Heart left ventricle (tissue), 16 donors: ENCODE measurements around the gene MOXD1. TPM values are rescaled to one million over a fixed set of nuclear protein-coding genes. Genes with fewer than 3 reads are reported as not detected.
"Not testable (repeated sequence)": the region's sequence is repeated elsewhere in the genome, so short reads cannot be mapped to it uniquely, and the experiment has no call there.

Source experiments
- ATAC-seq, 4 donors: fragments of 200-7000 bp; cut with Tn5 transposase; one replicate each; pipeline ENCODE4 v1.9.1; 2020 to 2022; ENCODE audit warnings: moderate library complexity in 4 of 4, mild to moderate bottlenecking in 3 of 4, moderate number of reproducible peaks in 1 of 4
- DNase-seq, 5 donors: peaks; one replicate each; pipeline ENCODE4 v3.0.0-alpha.2; 2020
- H3K27ac ChIP-seq, 12 donors: fragments of 200-600 bp; sonication (generic) in 4 of 12; one replicate each; pipeline versions ENCODE4 v1.5.0 to v1.8.0; 2016 to 2022; ENCODE audit warnings: mild to moderate bottlenecking in 2 of 12
- H3K27me3 ChIP-seq, 9 donors: fragments of 200-600 bp; sonication (generic) in 2 of 9; one replicate each; pipeline versions ENCODE4 v1.5.1 to v1.8.0; 2016 to 2022; ENCODE audit warnings: mild to moderate bottlenecking in 3 of 9
- H3K36me3 ChIP-seq, 9 donors: fragments of 200-600 bp; sonication (generic) in 2 of 9; one replicate each; pipeline versions ENCODE4 v1.5.0 to v1.8.0; 2018 to 2022; ENCODE audit warnings: mild to moderate bottlenecking in 2 of 9
- H3K4me1 ChIP-seq, 12 donors: fragments of 200-600 bp; sonication (generic) in 4 of 12; one replicate each; pipeline versions ENCODE4 v1.5.0 to v1.8.0; 2016 to 2022; ENCODE audit warnings: mild to moderate bottlenecking in 3 of 12
- H3K4me3 ChIP-seq, 12 donors: fragments of 200-600 bp; sonication (generic) in 4 of 12; one replicate each; pipeline versions ENCODE4 v1.5.0 to v1.8.0; 2017 to 2022; ENCODE audit warnings: mild to moderate bottlenecking in 9 of 12, moderate library complexity in 4 of 12
- H3K9me3 ChIP-seq, 12 donors: fragments of 200-600 bp; sonication (generic) in 4 of 12; one replicate each; pipeline versions ENCODE4 v1.5.0 to v1.8.0; 2016 to 2022; ENCODE audit warnings: mild to moderate bottlenecking in 1 of 12
- CTCF ChIP-seq, 12 donors: fragments of 200-600 bp; sonication (generic) in 4 of 12; IDR thresholded peaks; one replicate each; pipeline versions ENCODE4 v1.5.0 to v1.8.0; 2018 to 2022; ENCODE audit warnings: antibody characterized with exemption in 12 of 12, mild to moderate bottlenecking in 5 of 12
- POLR2A ChIP-seq, 2 donors: fragments of 450-650 bp; IDR thresholded peaks; one replicate each; pipeline ENCODE4 v1.6.1; 2017; ENCODE audit warnings: antibody characterized with exemption in 2 of 2, mild to moderate bottlenecking in 2 of 2, moderate library complexity in 2 of 2
- WGBS, 4 donors: extraction: QIAGEN DNeasy Blood & Tissue Kit in 2 of 4; methylation state at CpG; one replicate each; pipeline versions ENCODE4 v1.1.5 to v1.1.7; 2013 to 2018; 5-methylcytosine and 5-hydroxymethylcytosine counted together
- intact Hi-C, 10 donors: fragments of 100-400 bp; cut with DNase I; formaldehyde crosslinking; loops; one replicate each; pipeline versions ENCODE4 v1.11.1 to v1.14.2; 2022
- polyA plus RNA-seq, 2 donors: library from polyadenylated mRNA; stranded (reverse); fragments of 200-250 nt; gene quantifications; one replicate each; pipeline ENCODE4 v1.2.3, GENCODE V29; 2013
- total RNA-seq, 9 donors: library from RNA; depleted of rRNA in 2 of 9; stranded (reverse); fragments of >200 nt in 2 of 9; fragmentation: NEBNext Ultra II Directional in 3 of 9; extraction: Animal tissue kit (Norgen Biotek cat#: 25700) in 3 of 9; gene quantifications; one replicate each; pipeline versions ENCODE4 v1.1.0 to v1.2.4, GENCODE V29; 2016 to 2023
- donor health status: ischemic (EF 13 %, LVEDD 7.1; RV severe dilation, severe dysfunction).
- donor health status: healthy with polysubstance abuse.
- donor health status: DM: no; HTN: yes; CAD: no.
- donor health status: DM: no; HTN: no; CAD: no.
- donor health status: ischemic (EF 25% LVEDD 6.9; RV normal size, moderate dysfunction).
- donor health status: ischemic (EF 25% LVEDD 5.7; RV mildly dilated, moderate dysfunction).
- donor health status: healthy.
- donor health status: DM: yes; HTN: yes; CAD: no.
- donor health status: ischemic (EF 35%, LVEDD 5.7; RV mildly dilated, moderate dysfunction).
- donor health status: nonischemic (EF 11% LVEDD 7.7; RV severe dilation, severe dysfunction).
- donor health status: DM: yes; HTN: yes; CAD: no.
- donor health status: PGD.
- donor health status: ischemic (EF 29% LVEDD 5.4; RV normal size, mild dysfunction).
- donor health status: nonischemic (EF 23%, LVEDD 6.1; RV moderate dilation, normal function).

Gene MOXD1
- total and polyA plus RNA-seq, 11 donors = 0.69 to 10.5 (median 3.0) TPM

GRCh38 chr6:132357120-132357519 lies 44.2 kb downstream of the MOXD1 start:
- no peaks in the 10 kb centered on the region for H3K36me3 ChIP-seq
- intact Hi-C loops = no loop called here
- H3K4me1 ChIP-seq = peaks cover 0 to 10% (median 0%) of the 10 kb centered on the region in 12 donors
- H3K27ac ChIP-seq = no peak overlapping the region
- H3K9me3 ChIP-seq = no peaks in the 10 kb centered on the region
- DNase-seq = no peak
- TF ChIP-seq POLR2A (IDR thresholded peaks at IDR 0.05) = no peak
- TF ChIP-seq CTCF (IDR thresholded peaks at IDR 0.05) = no peak
- ATAC-seq = no peak
- no peaks in the 10 kb centered on the region for H3K27me3 ChIP-seq
- H3K4me3 ChIP-seq = no peak overlapping the region

- TF ChIP-seq CTCF (IDR thresholded peaks at IDR 0.05) = no peak
- TF ChIP-seq POLR2A (IDR thresholded peaks at IDR 0.05) = no peak
- 72 to 82% (median 80%) methylated on average over 6 to 7 of the region's 7 CpGs for WGBS, 4 donors
- Histone ChIP-seq H3K36me3 (no peaks in the 10 kb centered on the region), H3K4me1 (peaks cover 0 to 10% (median 0%) of the 10 kb centered on the region in 12 donors), H3K9me3 (no peaks in the 10 kb centered on the region), H3K27ac (no peak overlapping the region), H3K4me3 (no peak overlapping the region), H3K27me3 (no peaks in the 10 kb centered on the region)
- DNase-seq = peak in 1 of 5 donors; percentile 28
- no peak for ATAC-seq
- intact Hi-C loops = no loop called here
Observed at GRCh38 chr6:132354517-132355167, 46.6 kb downstream of the MOXD1 start.

GRCh38 chr6:132351986-132352385 lies 49.3 kb downstream of the MOXD1 start:
- intact Hi-C loops, H3K4me1 ChIP-seq, H3K27me3 ChIP-seq, H3K4me3 ChIP-seq, ATAC-seq, H3K36me3 ChIP-seq, H3K27ac ChIP-seq, H3K9me3 ChIP-seq, DNase-seq: not testable (repeated sequence)
- WGBS, 4 donors = 84 to 91% (median 86%) methylated on average over 3 of the region's 3 CpGs

- 69 to 83% (median 78%) methylated on average over 1 of the region's 1 CpG for WGBS, 4 donors
- Histone ChIP-seq H3K4me1 (no peaks in the 10 kb centered on the region), H3K27me3 (no peaks in the 10 kb centered on the region), H3K9me3 (peaks cover 0 to 15% (median 6%) of the 10 kb centered on the region in 12 donors), H3K27ac (no peak overlapping the region), H3K4me3 (no peak overlapping the region), H3K36me3 (no peaks in the 10 kb centered on the region)
- ATAC-seq = no peak
- intact Hi-C loops = no loop called here
- no peak for DNase-seq
- TF ChIP-seq POLR2A (IDR thresholded peaks at IDR 0.05) (no peak), CTCF (IDR thresholded peaks at IDR 0.05) (no peak)
Observed at GRCh38 chr6:132348231-132348630, 53.0 kb downstream of the MOXD1 start.

- 57 to 68% (median 62%) methylated on average over 5 of the region's 5 CpGs for WGBS, 4 donors
- H3K9me3 ChIP-seq = peaks cover 0 to 15% (median 6%) of the 10 kb centered on the region in 12 donors
- no peak overlapping the region for H3K4me3 ChIP-seq
- no peaks in the 10 kb centered on the region for H3K36me3 ChIP-seq
- no peak overlapping the region for H3K27ac ChIP-seq
- TF ChIP-seq CTCF (IDR thresholded peaks at IDR 0.05) = no peak
- no peak for TF ChIP-seq POLR2A (IDR thresholded peaks at IDR 0.05)
- intact Hi-C loops = no loop called here
- ATAC-seq = no peak
- no peak for DNase-seq
- H3K4me1 ChIP-seq = no peaks in the 10 kb centered on the region
- H3K27me3 ChIP-seq = no peaks in the 10 kb centered on the region
Observed at GRCh38 chr6:132344811-132345210, 56.5 kb downstream of the MOXD1 start.
